Chondrocyte (in vitro differentiated cells): ENCODE data around the gene FHIT. TPM values are rescaled to one million over a fixed set of nuclear protein-coding genes. Genes with fewer than 3 reads are reported as not detected.

ENCODE experiments used
- DNase-seq: peaks from one replicate; pipeline ENCODE4 v3.0.0; 2021; ENCODE audit warnings: mixed read lengths, low spot score
- H3K27ac Mint-ChIP-seq: one replicate; pipeline ENCODE4 v1.8.0; 2021; ENCODE audit warnings: mild to moderate bottlenecking, moderate library complexity, mixed read lengths; ENCODE audit not compliant: unreplicated experiment
- H3K27me3 Mint-ChIP-seq: 2 replicates; pipeline ENCODE4 v1.8.0; 2021; ENCODE audit warnings: low read depth, mixed read lengths
- H3K36me3 Mint-ChIP-seq: 2 replicates; pipeline ENCODE4 v1.8.0; 2021; ENCODE audit warnings: low read depth, mixed read lengths
- H3K4me1 Mint-ChIP-seq: 2 replicates; pipeline ENCODE4 v1.8.0; 2021; ENCODE audit warnings: low read depth, mild to moderate bottlenecking, mixed read lengths
- H3K4me3 Mint-ChIP-seq: one replicate; pipeline ENCODE4 v1.8.0; 2021; ENCODE audit warnings: mild to moderate bottlenecking, moderate library complexity, mixed read lengths; ENCODE audit not compliant: unreplicated experiment
- H3K9me3 Mint-ChIP-seq: 2 replicates; pipeline ENCODE4 v1.8.0; 2021; ENCODE audit warnings: low read depth, mixed read lengths
- CTCF ChIP-seq: fragments of 200-600 bp; sonication (generic); IDR thresholded peaks from 2 replicates; pipeline ENCODE4 v1.5.0; 2021; ENCODE audit warnings: antibody characterized with exemption, mild to moderate bottlenecking, moderate library complexity
- total RNA-seq: library from RNA; stranded (reverse); gene quantifications from 3 replicates; pipeline ENCODE4 v1.2.1, GENCODE V29; 2021

FHIT gene
- total RNA-seq, 1 donor from 2014 or later = 3.8 TPM

- Mint-ChIP-seq H3K4me3 (no peak overlapping the region), H3K9me3 (no peaks in the 10 kb centered on the region), H3K36me3 (no peaks in the 10 kb centered on the region), H3K4me1 (no peaks in the 10 kb centered on the region), H3K27me3 (no peaks in the 10 kb centered on the region), H3K27ac (no peak overlapping the region)
- no peak for TF ChIP-seq CTCF
- DNase-seq = no peak
Measured at GRCh38 chr3:60798456-60798855, 452.8 kb downstream of the FHIT start.

GRCh38 chr3:60792249-60792852, 458.9 kb downstream of the FHIT start:
- DNase-seq = no peak
- Mint-ChIP-seq H3K27ac (no peak overlapping the region), H3K4me3 (no peak overlapping the region), H3K9me3 (no peaks in the 10 kb centered on the region), H3K27me3 (peaks cover 4% of the 10 kb centered on the region), H3K36me3 (no peaks in the 10 kb centered on the region), H3K4me1 (peaks cover 3% of the 10 kb centered on the region)
- TF ChIP-seq CTCF = no peak

GRCh38 chr3:60788185-60788584, 463.1 kb downstream of the FHIT start:
- peaks cover under 1% of the 10 kb centered on the region for H3K36me3 Mint-ChIP-seq
- peaks cover 3% of the 10 kb centered on the region for H3K4me1 Mint-ChIP-seq
- no peak for TF ChIP-seq CTCF
- peaks cover 4% of the 10 kb centered on the region for H3K27me3 Mint-ChIP-seq
- H3K27ac Mint-ChIP-seq = no peak overlapping the region
- H3K9me3 Mint-ChIP-seq = peaks cover 2% of the 10 kb centered on the region
- DNase-seq = no peak
- H3K4me3 Mint-ChIP-seq = no peak overlapping the region

- no peak for TF ChIP-seq CTCF
- H3K27ac Mint-ChIP-seq = no peak overlapping the region
- H3K27me3 Mint-ChIP-seq = no peaks in the 10 kb centered on the region
- peaks cover 3% of the 10 kb centered on the region for H3K36me3 Mint-ChIP-seq
- H3K4me3 Mint-ChIP-seq = no peak overlapping the region
- H3K9me3 Mint-ChIP-seq = peaks cover 24% of the 10 kb centered on the region
- DNase-seq = no peak
- no peaks in the 10 kb centered on the region for H3K4me1 Mint-ChIP-seq
Measured at GRCh38 chr3:60781935-60782334, 469.3 kb downstream of the FHIT start.

- Mint-ChIP-seq H3K9me3 (peaks cover 38% of the 10 kb centered on the region), H3K27me3 (no peaks in the 10 kb centered on the region), H3K4me3 (no peak overlapping the region), H3K27ac (no peak overlapping the region), H3K36me3 (peaks cover 3% of the 10 kb centered on the region), H3K4me1 (no peaks in the 10 kb centered on the region)
- no peak for TF ChIP-seq CTCF
- no peak for DNase-seq
Measured at GRCh38 chr3:60779637-60780036, 471.6 kb downstream of the FHIT start.
